HUES48 (cell line): ENCODE results near the gene DDC.
"Not testable (repeated sequence)": the region's sequence is repeated elsewhere in the genome, so short reads cannot be mapped to it uniquely, and the experiment has no call there.

Experiments
- H3K27ac ChIP-seq: one replicate; pipeline ENCODE4 v1.7.0; 2013; ENCODE audit warnings: low read depth, low read length, inconsistent platforms
- H3K27me3 ChIP-seq: 2 replicates; pipeline ENCODE4 v1.6.1; 2013; ENCODE audit warnings: mild to moderate bottlenecking, low read length; ENCODE audit not compliant: control insufficient read depth, insufficient read depth
- H3K36me3 ChIP-seq: 2 replicates; pipeline ENCODE4 v1.6.1; 2013; ENCODE audit warnings: low read length; ENCODE audit not compliant: control insufficient read depth, insufficient read depth
- H3K4me1 ChIP-seq: 2 replicates; pipeline ENCODE4 v1.6.1; 2013; ENCODE audit warnings: mild to moderate bottlenecking, low read length; ENCODE audit not compliant: control insufficient read depth, insufficient read depth
- H3K4me3 ChIP-seq: 2 replicates; pipeline ENCODE4 v1.5.1; 2013; ENCODE audit warnings: mild to moderate bottlenecking, low read depth, low read length
- H3K9ac ChIP-seq: 2 replicates; pipeline ENCODE4 v1.6.1; 2013; ENCODE audit warnings: mild to moderate bottlenecking, low read depth, low read length, moderate library complexity
- H3K9me3 ChIP-seq: 2 replicates; pipeline ENCODE4 v1.6.1; 2013; ENCODE audit warnings: low read length; ENCODE audit not compliant: control insufficient read depth, insufficient read depth

Gene DDC

DNA sequence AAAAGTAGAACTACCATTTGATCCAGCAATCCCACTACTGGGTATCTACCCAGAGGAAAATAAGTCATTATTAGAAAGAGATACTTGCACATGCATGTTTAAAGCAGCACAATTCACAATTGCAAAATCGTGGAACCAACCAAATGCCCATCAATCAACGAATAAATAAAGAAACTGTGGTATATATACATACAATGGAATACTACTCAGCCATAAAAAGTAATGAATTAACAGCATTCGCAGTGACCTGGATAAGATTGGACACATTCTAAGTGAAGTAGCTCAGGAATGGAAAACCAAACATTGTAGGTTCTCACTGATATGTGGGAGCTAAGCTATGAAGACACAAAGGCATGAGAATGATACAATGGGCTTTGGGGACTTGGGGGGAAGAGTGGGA lies 45.9 kb downstream of the DDC start:
- not testable (repeated sequence) for H3K27me3 ChIP-seq, H3K9me3 ChIP-seq

DNA sequence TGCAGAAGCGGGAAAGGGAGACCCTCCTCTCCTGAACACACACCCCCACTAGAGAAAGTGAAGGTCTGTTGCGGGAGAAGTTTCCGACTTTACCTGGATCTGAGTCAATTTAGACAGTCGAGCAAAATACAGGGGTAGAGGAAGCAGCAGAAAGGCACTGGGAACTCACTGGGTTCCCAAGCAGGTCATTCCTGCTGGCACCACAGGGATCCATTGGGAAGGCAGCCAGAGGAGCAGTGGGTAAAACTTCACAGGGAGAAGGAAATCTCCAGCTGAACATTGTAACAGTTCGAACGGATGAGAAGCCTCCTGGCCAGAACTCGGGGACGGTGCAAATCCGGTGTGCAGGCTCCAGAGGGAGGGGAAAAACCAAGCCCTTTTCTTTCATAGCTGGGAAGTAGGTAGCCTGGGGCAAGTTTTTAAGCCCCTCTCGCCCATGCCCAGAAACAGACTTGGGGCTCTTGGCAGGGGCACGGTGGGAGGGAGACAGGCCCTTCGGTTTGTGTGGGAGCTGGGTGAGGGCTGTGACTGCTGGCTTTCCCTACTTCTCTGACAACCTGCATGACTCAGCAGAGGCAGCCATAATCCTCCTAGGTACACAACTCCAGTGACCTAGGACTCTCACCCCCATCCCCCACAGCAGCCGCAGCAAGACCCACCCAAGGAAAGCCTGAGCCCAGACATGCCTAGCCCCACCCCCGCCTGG lies 51.9 kb downstream of the DDC start:
- Histone ChIP-seq H3K36me3 (no peaks in the 10 kb centered on the region), H3K4me1 (no peaks in the 10 kb centered on the region), H3K9me3 (no peaks in the 10 kb centered on the region), H3K27ac (no peak overlapping the region), H3K4me3 (no peak overlapping the region), H3K9ac (no peak overlapping the region), H3K27me3 (no peaks in the 10 kb centered on the region)

More for the DNA sequence above, 45.9 kb downstream of the DDC start:
- not testable (repeated sequence) for H3K27ac ChIP-seq, H3K9ac ChIP-seq, H3K4me1 ChIP-seq, H3K4me3 ChIP-seq, H3K36me3 ChIP-seq

DNA sequence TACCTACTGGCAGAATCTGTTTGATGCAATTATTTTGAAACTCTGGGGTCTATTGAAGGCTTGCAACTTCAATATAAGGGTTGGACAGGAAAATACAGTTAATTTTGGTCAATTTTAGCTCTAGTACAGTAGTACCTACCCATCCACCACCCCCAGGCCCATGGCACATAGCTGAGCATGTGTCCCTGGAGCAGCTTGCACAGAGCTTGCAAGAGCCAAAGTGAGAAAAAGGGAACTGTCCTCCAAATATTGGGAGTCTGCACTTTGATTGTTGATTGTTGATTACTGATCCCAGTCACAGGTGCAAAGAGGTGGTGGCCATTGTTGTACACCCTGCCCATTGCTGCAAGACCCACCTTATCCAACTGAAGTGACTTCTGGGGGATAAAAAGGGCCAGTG lies 52.8 kb downstream of the DDC start:
- no peaks in the 10 kb centered on the region for H3K36me3 ChIP-seq
- H3K27ac ChIP-seq, result no peak overlapping the region
- H3K4me3 ChIP-seq, result no peak overlapping the region
- H3K9me3 ChIP-seq, result no peaks in the 10 kb centered on the region
- no peaks in the 10 kb centered on the region for H3K4me1 ChIP-seq
- H3K9ac ChIP-seq, result no peak overlapping the region
- no peaks in the 10 kb centered on the region for H3K27me3 ChIP-seq

DNA sequence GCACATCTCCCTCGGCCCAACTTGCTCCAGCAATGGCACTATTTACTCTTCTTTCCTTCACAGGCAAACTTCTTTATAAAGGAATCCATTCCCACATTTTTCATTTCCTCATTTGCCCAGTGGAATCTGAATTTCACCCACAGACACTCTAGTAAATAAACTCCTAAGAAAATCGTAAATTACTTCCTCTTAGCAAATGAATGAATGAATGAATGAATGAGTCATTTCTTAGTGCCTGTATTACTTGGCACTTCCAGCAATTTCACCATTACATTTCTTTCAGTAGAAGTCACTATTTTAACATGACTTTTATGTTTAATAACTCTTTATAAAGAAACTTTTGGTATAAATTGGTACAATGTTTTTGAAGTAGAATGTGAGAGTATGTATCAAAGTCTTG lies 55.7 kb downstream of the DDC start:
- H3K4me3 ChIP-seq, result no peak overlapping the region
- H3K27me3 ChIP-seq, result no peaks in the 10 kb centered on the region
- H3K9me3 ChIP-seq, result no peaks in the 10 kb centered on the region
- H3K9ac ChIP-seq, result no peak overlapping the region
- no peaks in the 10 kb centered on the region for H3K4me1 ChIP-seq
- H3K27ac ChIP-seq, result no peak overlapping the region
- H3K36me3 ChIP-seq, result no peaks in the 10 kb centered on the region

GRCh38 chr7:50508471-50508943 lies 56.7 kb downstream of the DDC start:
- no peaks in the 10 kb centered on the region for H3K4me1 ChIP-seq
- H3K36me3 ChIP-seq, result no peaks in the 10 kb centered on the region
- no peaks in the 10 kb centered on the region for H3K27me3 ChIP-seq
- no peaks in the 10 kb centered on the region for H3K9me3 ChIP-seq
- H3K4me3 ChIP-seq, result no peak overlapping the region
- H3K9ac ChIP-seq, result no peak overlapping the region
- no peak overlapping the region for H3K27ac ChIP-seq

GRCh38 chr7:50507898-50508470 lies 57.2 kb downstream of the DDC start:
- H3K36me3 ChIP-seq, result no peaks in the 10 kb centered on the region
- H3K9me3 ChIP-seq, result no peaks in the 10 kb centered on the region
- H3K27ac ChIP-seq, result no peak overlapping the region

GRCh38 chr7:50505553-50506210 lies 59.5 kb downstream of the DDC start:
- H3K36me3 ChIP-seq, result no peaks in the 10 kb centered on the region
- H3K9ac ChIP-seq, result no peak overlapping the region
- no peak overlapping the region for H3K4me3 ChIP-seq
- no peaks in the 10 kb centered on the region for H3K9me3 ChIP-seq
- no peaks in the 10 kb centered on the region for H3K27me3 ChIP-seq
- H3K4me1 ChIP-seq, result no peaks in the 10 kb centered on the region
- H3K27ac ChIP-seq, result no peak overlapping the region

More at GRCh38 chr7:50507898-50508470, 57.2 kb downstream of the DDC start:
- no peaks in the 10 kb centered on the region for H3K27me3 ChIP-seq
- H3K9ac ChIP-seq, result no peak overlapping the region
- H3K4me3 ChIP-seq, result no peak overlapping the region
- H3K4me1 ChIP-seq, result no peaks in the 10 kb centered on the region

- Histone ChIP-seq H3K27ac (no peak overlapping the region), H3K36me3 (no peaks in the 10 kb centered on the region), H3K9ac (no peak overlapping the region), H3K9me3 (no peaks in the 10 kb centered on the region), H3K4me1 (no peaks in the 10 kb centered on the region), H3K4me3 (no peak overlapping the region), H3K27me3 (no peaks in the 10 kb centered on the region)
Observed at GRCh38 chr7:50504646-50505546, 60.3 kb downstream of the DDC start.

DNA sequence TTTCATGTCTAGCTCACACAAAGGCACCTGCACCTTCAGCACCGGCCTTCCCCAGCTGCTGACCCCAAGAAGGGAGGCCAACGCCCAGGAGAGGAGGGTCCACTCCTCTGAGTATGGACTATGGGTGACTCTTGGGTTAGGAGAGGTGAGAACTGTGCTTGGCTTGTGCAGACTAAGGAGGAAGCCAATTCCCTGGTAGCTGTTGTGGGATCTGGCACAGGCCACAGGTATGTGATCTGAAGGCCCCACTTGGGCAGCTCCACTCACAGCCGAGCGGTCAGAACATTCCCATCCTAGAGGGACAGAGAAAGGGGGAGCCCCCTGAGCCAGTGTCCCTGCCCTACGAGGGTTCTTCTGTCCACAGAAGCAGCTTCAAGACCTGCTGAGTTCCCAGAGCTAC lies 62.3 kb downstream of the DDC start:
- no peak overlapping the region for H3K27ac ChIP-seq
- H3K36me3 ChIP-seq, result no peaks in the 10 kb centered on the region
- H3K9ac ChIP-seq, result no peak overlapping the region
- H3K4me3 ChIP-seq, result no peak overlapping the region
- H3K9me3 ChIP-seq, result no peaks in the 10 kb centered on the region
- H3K4me1 ChIP-seq, result no peaks in the 10 kb centered on the region
- H3K27me3 ChIP-seq, result no peaks in the 10 kb centered on the region

- Histone ChIP-seq H3K4me1 (no peaks in the 10 kb centered on the region), H3K27ac (no peak overlapping the region), H3K9me3 (no peaks in the 10 kb centered on the region), H3K27me3 (no peaks in the 10 kb centered on the region), H3K36me3 (no peaks in the 10 kb centered on the region), H3K4me3 (no peak overlapping the region), H3K9ac (no peak overlapping the region)
Observed at GRCh38 chr7:50502001-50502684, 63.1 kb downstream of the DDC start.
